GM12892 (cell line): ENCODE measurements around the gene C5orf63.

Experiments
- POLR2A ChIP-seq: IDR thresholded peaks from 2 replicates; pipeline ENCODE4 v1.6.1; 2011; ENCODE audit warnings: low read depth, low read length, control low read depth
- POLR2AphosphoS5 ChIP-seq: IDR thresholded peaks from 2 replicates; pipeline ENCODE4 v1.6.1; 2011; ENCODE audit warnings: low read depth, low read length, control low read depth
- TAF1 ChIP-seq: IDR thresholded peaks from 2 replicates; pipeline ENCODE4 v1.6.1; 2011; ENCODE audit warnings: low read depth, mild to moderate bottlenecking, control low read depth, low read length, borderline replicate concordance

DNA sequence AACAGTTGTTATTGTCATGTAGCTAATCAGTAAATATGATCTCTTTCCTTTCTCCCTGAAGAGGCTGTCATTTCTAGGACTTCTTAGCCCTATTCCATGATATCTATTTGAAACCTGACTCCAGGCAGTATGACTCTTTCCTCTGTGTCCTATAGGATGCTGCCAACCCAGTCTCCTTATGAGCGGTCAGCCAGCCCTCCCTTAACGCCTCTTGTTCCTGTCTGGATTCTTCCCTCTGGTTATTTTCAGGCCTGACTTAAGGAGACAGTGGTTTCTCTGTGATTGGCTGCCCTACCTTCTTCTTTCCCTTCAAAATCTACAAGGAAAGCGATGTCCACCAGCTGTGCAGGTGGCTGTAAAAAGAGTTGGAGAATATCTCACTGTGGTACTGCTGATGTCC is 19.4 kb upstream of the C5orf63 start:
- TF ChIP-seq POLR2A: no peak
- no peak for TF ChIP-seq POLR2AphosphoS5
- no peak for TF ChIP-seq TAF1
